HS-5 (cell line): ENCODE measurements around the gene NDUFV2.
A peak's percentile ranks its signal among the peaks of the same experiment; 100 is the strongest.
"Not testable (repeated sequence)": the region's sequence is repeated elsewhere in the genome, so short reads cannot be mapped to it uniquely, and the experiment has no call there.

Source experiments
- DNase-seq: peaks from one replicate; pipeline ENCODE4 v3.0.0-alpha.2; 2012; ENCODE audit warnings: low read depth

The NDUFV2 gene

GRCh38 chr18:9102508-9103375, at the start of gene NDUFV2:
NDUFV2 (plus strand) TSS chr18:9102699; CDS start chr18:9102744, 45 bp downstream.
- peak; percentile 43 for DNase-seq

- DNase-seq, result no peak
Measured at GRCh38 chr18:9053814-9054213, 48.7 kb upstream of the NDUFV2 start.

GRCh38 chr18:9055185-9055584, 47.3 kb upstream of the NDUFV2 start:
- DNase-seq, result peak; percentile 48

- DNase-seq, result no peak
Measured at GRCh38 chr18:9055626-9056025, 46.9 kb upstream of the NDUFV2 start.

GRCh38 chr18:9057646-9058045, 44.9 kb upstream of the NDUFV2 start:
- DNase-seq, result no peak

GRCh38 chr18:9058406-9058805, 44.1 kb upstream of the NDUFV2 start:
- no peak for DNase-seq

GRCh38 chr18:9062418-9062751, 40.1 kb upstream of the NDUFV2 start:
- DNase-seq, result no peak

GRCh38 chr18:9065864-9066263, 36.6 kb upstream of the NDUFV2 start:
- no peak for DNase-seq

- DNase-seq, result no peak
Measured at GRCh38 chr18:9066358-9066757, 36.1 kb upstream of the NDUFV2 start.

- no peak for DNase-seq
Measured at GRCh38 chr18:9066817-9067306, 35.6 kb upstream of the NDUFV2 start.

GRCh38 chr18:9067823-9068222, 34.7 kb upstream of the NDUFV2 start:
- DNase-seq, result no peak

GRCh38 chr18:9068346-9068745, 34.2 kb upstream of the NDUFV2 start:
- no peak for DNase-seq

- DNase-seq, result no peak
Measured at GRCh38 chr18:9069601-9070000, 32.9 kb upstream of the NDUFV2 start.

- DNase-seq, result no peak
Measured at GRCh38 chr18:9070212-9070611, 32.3 kb upstream of the NDUFV2 start.

- no peak for DNase-seq
Measured at GRCh38 chr18:9079818-9080528, 22.5 kb upstream of the NDUFV2 start.

GRCh38 chr18:9081940-9082339, 20.6 kb upstream of the NDUFV2 start:
- DNase-seq, result no peak

GRCh38 chr18:9082711-9083510, 19.6 kb upstream of the NDUFV2 start:
- no peak for DNase-seq

- no peak for DNase-seq
Measured at GRCh38 chr18:9086015-9086414, 16.5 kb upstream of the NDUFV2 start.

GRCh38 chr18:9086624-9087023, 15.9 kb upstream of the NDUFV2 start:
- no peak for DNase-seq

GRCh38 chr18:9087144-9087543, 15.4 kb upstream of the NDUFV2 start:
- DNase-seq, result no peak

GRCh38 chr18:9088252-9088651, 14.2 kb upstream of the NDUFV2 start:
- DNase-seq, result no peak

- not testable (repeated sequence) for DNase-seq
Measured at GRCh38 chr18:9088727-9089126, 13.8 kb upstream of the NDUFV2 start.
